ENCODE data around the gene SLC39A11. TPM values are rescaled to one million over a fixed set of nuclear protein-coding genes. Genes with fewer than 3 reads are reported as not detected.
"Not testable (repeated sequence)": the region's sequence is repeated elsewhere in the genome, so short reads cannot be mapped to it uniquely, and the experiment has no call there.

Gene SLC39A11
- polyA plus RNA-seq, 1 donor from 2014 or later: 8.0 TPM

- Histone ChIP-seq H3K27me3 (ENCODE audit: insufficient read depth, low read depth, low read length) (no peaks in the 10 kb centered on the region), H3K9me2 (ENCODE audit: insufficient read depth, low read length) (no peaks in the 10 kb centered on the region), H3K36me3 (ENCODE audit: insufficient read depth, low read length) (no peaks in the 10 kb centered on the region), H3K9me3 (ENCODE audit: low read length) (no peaks in the 10 kb centered on the region), H3K4me2 (ENCODE audit: low read length) (no peak overlapping the region), H3F3A (ENCODE audit: insufficient read depth, low read length, poor library complexity, severe bottlenecking) (no peaks in the 10 kb centered on the region), H3K4me3 (ENCODE audit: low read length) (no peak overlapping the region), H2AFZ (ENCODE audit: low read depth, low read length) (no peak overlapping the region), H3K79me2 (replicated peaks; ENCODE audit: insufficient read depth, low read length) (no peaks in the 10 kb centered on the region), H3K27ac (ENCODE audit: low read length) (no peak overlapping the region), H4K20me1 (ENCODE audit: insufficient read depth) (no peaks in the 10 kb centered on the region), H3K9ac (ENCODE audit: low read length) (no peak overlapping the region)
- TF ChIP-seq SMC3 (conservative IDR thresholded peaks at IDR 0.05; ENCODE audit: poor library complexity) (no peak), TAF1 (IDR thresholded peaks at IDR 0.05; ENCODE audit: low read depth) (no peak), MXI1 (conservative IDR thresholded peaks at IDR 0.05; ENCODE audit: poor library complexity, severe bottlenecking) (no peak), RAD21 (conservative IDR thresholded peaks at IDR 0.05) (no peak), POLR2AphosphoS5 (IDR thresholded peaks at IDR 0.05) (no peak)
- TF ChIP-seq, protein P1, sequence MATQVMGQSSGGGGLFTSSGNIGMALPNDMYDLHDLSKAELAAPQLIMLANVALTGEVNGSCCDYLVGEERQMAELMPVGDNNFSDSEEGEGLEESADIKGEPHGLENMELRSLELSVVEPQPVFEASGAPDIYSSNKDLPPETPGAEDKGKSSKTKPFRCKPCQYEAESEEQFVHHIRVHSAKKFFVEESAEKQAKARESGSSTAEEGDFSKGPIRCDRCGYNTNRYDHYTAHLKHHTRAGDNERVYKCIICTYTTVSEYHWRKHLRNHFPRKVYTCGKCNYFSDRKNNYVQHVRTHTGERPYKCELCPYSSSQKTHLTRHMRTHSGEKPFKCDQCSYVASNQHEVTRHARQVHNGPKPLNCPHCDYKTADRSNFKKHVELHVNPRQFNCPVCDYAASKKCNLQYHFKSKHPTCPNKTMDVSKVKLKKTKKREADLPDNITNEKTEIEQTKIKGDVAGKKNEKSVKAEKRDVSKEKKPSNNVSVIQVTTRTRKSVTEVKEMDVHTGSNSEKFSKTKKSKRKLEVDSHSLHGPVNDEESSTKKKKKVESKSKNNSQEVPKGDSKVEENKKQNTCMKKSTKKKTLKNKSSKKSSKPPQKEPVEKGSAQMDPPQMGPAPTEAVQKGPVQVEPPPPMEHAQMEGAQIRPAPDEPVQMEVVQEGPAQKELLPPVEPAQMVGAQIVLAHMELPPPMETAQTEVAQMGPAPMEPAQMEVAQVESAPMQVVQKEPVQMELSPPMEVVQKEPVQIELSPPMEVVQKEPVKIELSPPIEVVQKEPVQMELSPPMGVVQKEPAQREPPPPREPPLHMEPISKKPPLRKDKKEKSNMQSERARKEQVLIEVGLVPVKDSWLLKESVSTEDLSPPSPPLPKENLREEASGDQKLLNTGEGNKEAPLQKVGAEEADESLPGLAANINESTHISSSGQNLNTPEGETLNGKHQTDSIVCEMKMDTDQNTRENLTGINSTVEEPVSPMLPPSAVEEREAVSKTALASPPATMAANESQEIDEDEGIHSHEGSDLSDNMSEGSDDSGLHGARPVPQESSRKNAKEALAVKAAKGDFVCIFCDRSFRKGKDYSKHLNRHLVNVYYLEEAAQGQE (IDR thresholded peaks at IDR 0.05; ENCODE audit: borderline replicate concordance): no peak
Observed at GRCh38 chr17:72642720-72643119, 449.8 kb downstream of the SLC39A11 start.

- Histone ChIP-seq H2AFZ (ENCODE audit: low read depth, low read length) (no peak overlapping the region), H3K36me3 (ENCODE audit: insufficient read depth, low read length) (no peaks in the 10 kb centered on the region), H3K79me2 (replicated peaks; ENCODE audit: insufficient read depth, low read length) (no peaks in the 10 kb centered on the region), H4K20me1 (ENCODE audit: insufficient read depth) (no peaks in the 10 kb centered on the region), H3K4me3 (ENCODE audit: low read length) (no peak overlapping the region), H3K27ac (ENCODE audit: low read length) (no peak overlapping the region), H3K9ac (ENCODE audit: low read length) (no peak overlapping the region), H3F3A (ENCODE audit: insufficient read depth, low read length, poor library complexity, severe bottlenecking) (no peaks in the 10 kb centered on the region), H3K9me2 (ENCODE audit: insufficient read depth, low read length) (no peaks in the 10 kb centered on the region), H3K9me3 (ENCODE audit: low read length) (no peaks in the 10 kb centered on the region), H3K27me3 (ENCODE audit: insufficient read depth, low read depth, low read length) (no peaks in the 10 kb centered on the region), H3K4me2 (ENCODE audit: low read length) (no peak overlapping the region)
- TF ChIP-seq EP300 (conservative IDR thresholded peaks at IDR 0.05; ENCODE audit: poor library complexity, severe bottlenecking): no peak
- TF ChIP-seq EZH2 (IDR thresholded peaks at IDR 0.05; ENCODE audit: borderline replicate concordance, insufficient read depth, low read length, poor library complexity, severe bottlenecking): no peak
Observed at GRCh38 chr17:72640415-72641165, 451.9 kb downstream of the SLC39A11 start.

GRCh38 chr17:72639711-72640110 lies 452.8 kb downstream of the SLC39A11 start:
- H3K27ac ChIP-seq (ENCODE audit: low read length): no peak overlapping the region
- no peaks in the 10 kb centered on the region for H3K79me2 ChIP-seq (replicated peaks; ENCODE audit: insufficient read depth, low read length)
- no peak overlapping the region for H3K4me2 ChIP-seq (ENCODE audit: low read length)
- no peaks in the 10 kb centered on the region for H3K27me3 ChIP-seq (ENCODE audit: insufficient read depth, low read depth, low read length)
- H3K9me3 ChIP-seq (ENCODE audit: low read length): no peaks in the 10 kb centered on the region
- H3F3A ChIP-seq (ENCODE audit: insufficient read depth, low read length, poor library complexity, severe bottlenecking): no peaks in the 10 kb centered on the region
- no peak for TF ChIP-seq RAD21 (conservative IDR thresholded peaks at IDR 0.05)
- no peak for TF ChIP-seq SMC3 (conservative IDR thresholded peaks at IDR 0.05; ENCODE audit: poor library complexity)
- no peak for TF ChIP-seq TAF1 (IDR thresholded peaks at IDR 0.05; ENCODE audit: low read depth)
- no peak for TF ChIP-seq EP300 (conservative IDR thresholded peaks at IDR 0.05; ENCODE audit: poor library complexity, severe bottlenecking)
- TF ChIP-seq MXI1 (conservative IDR thresholded peaks at IDR 0.05; ENCODE audit: poor library complexity, severe bottlenecking): no peak
- no peaks in the 10 kb centered on the region for H4K20me1 ChIP-seq (ENCODE audit: insufficient read depth)
- no peaks in the 10 kb centered on the region for H3K36me3 ChIP-seq (ENCODE audit: insufficient read depth, low read length)
- H3K4me3 ChIP-seq (ENCODE audit: low read length): no peak overlapping the region
- no peak overlapping the region for H2AFZ ChIP-seq (ENCODE audit: low read depth, low read length)
- no peak overlapping the region for H3K9ac ChIP-seq (ENCODE audit: low read length)
- H3K9me2 ChIP-seq (ENCODE audit: insufficient read depth, low read length): no peaks in the 10 kb centered on the region

GRCh38 chr17:72638932-72639331 lies 453.6 kb downstream of the SLC39A11 start:
- not testable (repeated sequence) for H3K4me3 ChIP-seq (ENCODE audit: low read length); H3K36me3 ChIP-seq (ENCODE audit: insufficient read depth, low read length); H3K27me3 ChIP-seq (ENCODE audit: insufficient read depth, low read depth, low read length); H3K9ac ChIP-seq (ENCODE audit: low read length); H3K79me2 ChIP-seq (replicated peaks; ENCODE audit: insufficient read depth, low read length); H3F3A ChIP-seq (ENCODE audit: insufficient read depth, low read length, poor library complexity, severe bottlenecking); H3K9me3 ChIP-seq (ENCODE audit: low read length); H3K27ac ChIP-seq (ENCODE audit: low read length); H3K9me2 ChIP-seq (ENCODE audit: insufficient read depth, low read length); H4K20me1 ChIP-seq (ENCODE audit: insufficient read depth); H2AFZ ChIP-seq (ENCODE audit: low read depth, low read length); H3K4me2 ChIP-seq (ENCODE audit: low read length)
